DND-41 (cell line): Measurements from ENCODE around the gene TMOD3.

Source experiments
- CTCF ChIP-seq: IDR thresholded peaks from 2 replicates; pipeline ENCODE4 v1.5.1; 2012; ENCODE audit warnings: borderline replicate concordance, low read length, moderate library complexity, mild to moderate bottlenecking; ENCODE audit not compliant: poor library complexity, severe bottlenecking; ENCODE audit errors: extremely low read depth
- EZH2 ChIP-seq: IDR thresholded peaks from 3 replicates; pipeline ENCODE4 v1.6.1; 2012; ENCODE audit warnings: borderline replicate concordance, low read depth, mild to moderate bottlenecking, moderate library complexity, low read length, inconsistent platforms; ENCODE audit not compliant: severe bottlenecking

DNA sequence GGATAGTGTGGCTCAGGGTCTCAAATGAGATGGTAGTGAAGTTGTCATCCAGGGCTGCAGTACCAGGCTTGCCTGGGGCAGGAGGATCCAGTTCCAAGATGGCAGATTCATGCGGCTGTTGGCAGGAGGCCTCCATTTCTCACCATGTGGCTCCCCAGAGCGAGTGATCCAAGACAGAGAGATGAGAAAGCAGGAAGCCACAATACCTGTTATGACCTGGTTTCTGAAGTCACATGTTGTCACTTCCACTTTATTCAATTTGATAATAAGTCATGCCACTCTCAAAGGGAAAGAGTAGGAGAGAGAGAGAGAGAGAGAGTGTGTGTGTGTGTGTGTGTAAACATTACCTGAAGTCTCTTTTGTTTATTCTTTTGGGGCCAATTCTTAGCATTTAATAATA is 47.9 kb upstream of the TMOD3 start:
- TF ChIP-seq CTCF = no peak
- no peak for TF ChIP-seq EZH2
